ENCODE data around the gene SPPL2B. TPM values are rescaled to one million over a fixed set of nuclear protein-coding genes. Genes with fewer than 3 reads are reported as not detected.
"Not testable (repeated sequence)": the region's sequence is repeated elsewhere in the genome, so short reads cannot be mapped to it uniquely, and the experiment has no call there.

The SPPL2B gene
- polyA plus RNA-seq, 3 donors: 39.4 to 46.2 (median 45.5) TPM

DNA sequence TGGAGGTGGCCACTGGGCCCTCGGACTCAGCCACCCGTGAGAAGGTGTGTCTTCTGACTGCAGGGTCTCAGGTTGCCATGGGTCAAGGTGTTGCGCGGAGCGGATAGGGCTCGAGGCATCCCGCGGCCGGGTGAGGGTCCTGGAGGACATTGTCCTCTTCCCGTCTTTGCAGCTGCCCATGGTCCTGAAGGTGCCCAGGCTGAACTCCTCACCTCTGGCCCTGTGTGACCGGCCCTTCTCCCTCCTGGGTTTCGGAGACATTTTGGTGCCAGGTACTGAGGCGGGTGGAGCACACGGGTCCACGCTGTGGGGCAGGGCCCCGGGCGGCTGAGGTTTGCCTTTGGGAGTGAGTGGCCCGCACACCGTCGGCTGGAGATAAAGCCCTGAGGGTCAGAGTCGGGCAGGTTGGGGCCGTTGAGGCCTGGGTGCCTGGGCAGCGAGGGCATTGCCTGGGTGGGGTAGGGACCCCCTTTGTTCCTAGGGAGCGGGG, 15.9 kb downstream of the SPPL2B start:
- no peak overlapping the region for H3K27ac ChIP-seq (ENCODE audit: low read depth, low read length)
- 94 to 96% (median 95%) methylated on average over 23 to 24 of the region's 24 CpGs for whole genome bisulfite sequencing, 3 donors

DNA sequence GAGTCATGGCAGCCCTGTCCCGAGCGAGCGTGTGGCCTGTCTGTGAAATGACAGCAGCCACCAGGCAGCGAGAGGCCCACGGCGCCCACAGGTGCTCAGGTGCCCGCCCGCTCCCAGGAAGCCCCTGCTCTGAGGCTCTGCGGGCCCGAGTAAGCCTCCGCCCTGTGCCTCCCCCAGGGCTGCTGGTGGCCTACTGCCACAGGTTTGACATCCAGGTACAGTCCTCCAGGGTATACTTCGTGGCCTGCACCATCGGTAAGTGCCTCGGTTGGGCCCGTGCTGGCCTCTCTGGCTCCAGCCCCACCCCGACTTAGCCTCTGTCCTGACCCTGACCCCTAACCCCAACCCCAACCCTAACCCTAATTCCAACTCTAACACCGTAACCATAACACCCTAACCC, 16.6 kb downstream of the SPPL2B start:
- 94 to 96% (median 94%) methylated on average over 15 to 17 of the region's 17 CpGs for WGBS, 3 donors
- H3K27ac ChIP-seq (ENCODE audit: low read depth, low read length): no peak overlapping the region

DNA sequence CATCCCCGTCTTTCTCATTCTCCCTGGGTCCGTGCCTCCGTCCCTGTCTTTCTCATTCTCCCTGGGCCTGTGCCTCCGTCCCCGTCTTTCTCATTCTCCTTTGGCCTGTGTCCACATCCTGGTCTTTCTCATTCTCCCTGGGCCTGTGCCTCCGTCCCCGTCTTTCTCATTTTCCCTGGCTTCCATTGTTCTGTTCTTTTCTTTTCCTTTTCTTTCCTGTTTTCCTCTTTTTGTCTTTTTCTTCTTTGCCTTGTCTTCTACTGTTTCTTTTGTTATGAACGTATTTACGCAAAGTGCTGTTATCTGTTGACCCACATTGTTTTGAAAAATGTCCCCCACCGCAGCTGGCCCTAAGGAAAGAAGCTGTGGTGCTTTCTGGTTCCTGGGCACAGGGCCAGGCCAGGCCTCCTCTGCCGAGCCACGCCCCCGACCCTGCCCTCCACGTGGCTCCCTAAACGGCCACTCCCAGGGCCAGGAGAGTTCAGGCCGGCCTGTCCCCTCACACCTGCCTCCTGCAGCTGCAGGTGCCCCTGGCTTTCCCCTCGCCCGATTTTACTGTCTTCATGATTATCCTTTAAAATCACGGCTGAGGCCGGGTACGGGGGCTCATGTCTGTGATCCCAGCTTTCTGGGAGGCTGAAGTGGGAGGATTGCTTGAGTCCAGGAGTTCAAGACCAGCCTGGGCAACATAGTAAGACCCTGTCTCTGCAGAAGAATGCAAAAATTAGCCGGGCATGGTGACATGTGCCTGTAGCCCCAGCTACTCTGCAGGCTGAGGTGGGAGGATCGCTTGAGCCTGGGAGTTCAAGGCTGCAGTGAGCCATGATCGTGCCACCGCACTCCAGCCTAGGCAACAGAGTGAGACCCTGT, 17.5 kb downstream of the SPPL2B start:
- 58 to 69% (median 65%) methylated on average over 25 of the region's 25 CpGs for WGBS, 3 donors
- no peak overlapping the region for H3K27ac ChIP-seq (ENCODE audit: low read depth, low read length)

DNA sequence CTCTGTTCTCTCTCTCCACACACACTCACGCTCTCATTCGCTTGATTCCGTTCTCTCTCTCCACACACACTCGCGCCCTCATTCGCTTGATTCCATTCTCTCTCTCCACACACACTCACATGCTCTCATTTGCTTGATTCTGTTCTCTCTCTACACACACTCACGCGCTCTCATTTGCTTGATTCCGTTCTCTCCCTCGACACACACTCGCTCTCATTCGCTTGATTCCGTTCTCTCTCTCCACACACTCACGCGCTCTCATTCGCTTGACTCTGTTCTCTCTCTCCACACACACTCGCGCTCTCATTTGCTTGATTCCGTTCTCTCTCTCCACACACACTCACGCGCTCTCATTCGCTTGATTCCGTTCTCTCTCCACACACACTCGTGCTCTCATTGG, 21.3 kb downstream of the SPPL2B start:
- H3K27ac ChIP-seq (ENCODE audit: low read depth, low read length): not testable (repeated sequence)
- WGBS, 3 donors: 93 to 97% (median 95%) methylated on average over 24 of the region's 24 CpGs

DNA sequence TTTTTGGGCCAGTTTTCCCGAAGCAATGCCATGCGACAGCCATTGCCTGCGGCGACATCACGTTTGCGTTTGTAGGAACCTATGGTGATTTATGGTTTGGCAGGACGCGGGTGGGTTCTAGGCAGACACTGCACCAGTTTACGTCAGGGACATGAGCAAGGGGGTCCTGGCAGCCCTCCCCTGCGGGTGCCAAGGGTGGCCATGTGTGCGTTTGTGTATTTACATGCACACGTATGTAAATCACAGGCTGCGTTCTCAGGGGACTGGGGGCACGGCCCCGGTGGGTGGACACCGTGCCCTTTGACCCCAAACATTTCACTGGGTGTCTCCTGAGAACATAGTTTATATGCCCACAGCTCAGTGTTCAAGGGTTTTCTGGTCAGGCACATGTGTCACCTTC, 22.2 kb downstream of the SPPL2B start:
- H3K27ac ChIP-seq (ENCODE audit: low read depth, low read length): no peak overlapping the region
- WGBS, 3 donors: 90 to 92% (median 90%) methylated on average over 16 of the region's 16 CpGs

DNA sequence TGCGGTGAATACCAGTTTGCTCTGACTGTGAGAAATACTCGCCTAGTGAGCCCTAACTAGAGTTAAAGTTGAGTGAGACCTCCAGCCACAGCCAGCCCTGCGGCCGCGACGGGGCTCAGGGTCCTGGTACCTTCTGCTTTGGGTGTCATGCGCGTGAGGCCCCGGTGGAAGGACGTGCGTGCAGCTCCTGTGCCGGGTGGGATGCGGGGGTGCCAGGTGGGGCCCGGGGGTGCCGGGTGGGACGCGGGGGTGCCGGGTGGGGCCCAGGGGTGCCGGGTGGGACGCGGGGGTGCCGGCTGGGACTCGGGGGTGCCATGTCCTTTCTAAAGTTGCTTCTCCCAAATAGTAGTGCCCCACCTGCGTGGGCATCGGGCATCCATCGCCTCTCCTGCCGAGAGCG, 23.1 kb downstream of the SPPL2B start:
- H3K27ac ChIP-seq (ENCODE audit: low read depth, low read length): no peak overlapping the region
- WGBS, 3 donors: 95 to 96% (median 96%) methylated on average over 17 to 28 of the region's 28 CpGs

DNA sequence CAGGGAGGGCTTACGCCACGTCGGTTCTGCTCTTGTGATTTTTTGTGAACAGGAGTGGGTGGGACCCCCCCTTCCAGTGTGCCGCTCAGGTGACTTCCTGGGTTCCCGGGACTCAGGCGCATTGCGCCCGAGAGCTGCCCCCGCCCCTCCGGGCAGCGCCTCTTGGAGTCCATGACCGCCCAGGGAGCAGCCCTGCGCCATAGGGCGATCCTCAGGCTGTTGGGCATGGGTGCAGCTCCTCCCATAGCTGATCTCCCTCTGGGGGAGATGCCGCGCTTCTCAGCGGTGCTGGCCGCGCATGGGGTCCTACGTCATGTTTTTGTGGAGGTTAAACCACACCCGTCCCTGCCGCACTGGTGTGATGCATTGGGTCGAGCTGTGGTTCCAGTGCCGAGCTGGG, 23.6 kb downstream of the SPPL2B start:
- H3K27ac ChIP-seq (ENCODE audit: low read depth, low read length): no peak overlapping the region
- WGBS, 3 donors: 91 to 93% (median 92%) methylated on average over 24 of the region's 24 CpGs

DNA sequence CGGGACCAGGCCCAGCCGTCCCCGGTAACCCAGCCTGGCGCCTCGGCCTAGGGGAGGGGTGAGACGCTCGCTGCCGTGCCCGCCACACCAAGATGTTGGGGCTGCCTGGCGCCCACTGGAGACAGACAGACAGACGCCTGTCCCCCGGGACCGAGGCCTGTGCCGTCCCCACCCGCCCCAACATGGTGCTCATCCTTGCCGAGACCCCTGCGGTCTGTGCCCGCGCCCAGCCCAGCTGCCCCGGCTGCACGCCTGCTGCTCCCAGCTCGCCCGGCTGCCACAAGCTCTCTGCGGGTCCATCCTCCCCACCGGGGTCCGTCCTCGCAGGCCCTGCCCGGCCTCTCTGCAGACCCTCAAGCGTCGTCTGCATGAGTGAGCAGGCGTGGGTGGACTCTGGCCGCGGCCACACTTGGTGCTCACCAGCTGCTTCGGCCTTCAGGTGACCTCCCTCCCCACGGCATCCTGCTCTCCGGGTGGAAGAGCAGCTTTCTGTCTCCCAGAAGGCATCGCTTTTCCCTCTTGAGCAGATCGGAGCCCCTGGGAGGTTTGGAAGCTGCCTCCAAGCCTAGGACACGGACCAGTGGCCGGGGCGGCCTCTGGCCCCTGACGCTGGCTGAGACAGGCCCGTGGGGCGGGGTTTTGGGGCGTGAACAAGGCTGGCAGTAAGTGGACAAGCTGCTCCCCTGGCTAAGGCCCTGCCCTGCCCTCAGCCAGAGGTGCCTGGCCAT, 24.8 kb downstream of the SPPL2B start:
- no peak overlapping the region for H3K27ac ChIP-seq (ENCODE audit: low read depth, low read length)
- 90 to 93% (median 93%) methylated on average over 35 to 45 of the region's 45 CpGs for WGBS, 3 donors

DNA sequence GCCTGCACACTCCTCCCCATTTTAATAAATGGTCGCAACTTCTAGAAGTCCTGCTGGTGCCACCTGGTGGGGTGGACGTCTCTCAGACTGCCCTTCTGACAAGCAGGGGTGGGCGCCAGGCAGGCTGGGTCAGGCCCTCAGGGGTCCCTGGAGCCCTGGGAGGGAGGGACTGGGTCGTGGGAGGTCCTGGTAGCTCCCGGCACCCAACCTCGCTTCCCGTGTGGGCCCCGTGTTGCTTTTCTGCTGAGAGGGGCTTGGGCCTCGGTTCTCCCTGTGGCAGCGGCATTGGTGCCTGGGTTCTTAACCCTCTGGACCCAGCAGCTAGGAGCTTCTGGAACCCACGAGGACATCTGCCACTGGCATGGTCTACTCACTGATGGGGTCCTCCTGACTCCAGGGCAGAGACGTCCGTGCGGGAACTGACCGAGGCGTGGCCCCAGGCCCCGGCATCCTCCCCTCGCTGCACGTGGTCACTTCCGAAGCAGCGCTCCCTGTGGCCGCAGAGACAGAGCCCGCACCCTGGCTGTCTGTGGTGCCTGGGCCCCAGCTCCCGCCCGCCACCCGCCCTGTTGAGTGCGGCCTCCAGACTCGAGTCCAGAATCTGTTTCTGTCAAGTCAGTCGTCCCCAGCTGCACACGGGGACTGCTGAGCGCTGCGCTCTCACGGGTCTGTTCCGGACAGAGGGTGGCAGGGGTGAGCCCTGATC, 25.6 kb downstream of the SPPL2B start:
- WGBS, 3 donors: 90 to 94% (median 92%) methylated on average over 34 of the region's 34 CpGs
- no peak overlapping the region for H3K27ac ChIP-seq (ENCODE audit: low read depth, low read length)

DNA sequence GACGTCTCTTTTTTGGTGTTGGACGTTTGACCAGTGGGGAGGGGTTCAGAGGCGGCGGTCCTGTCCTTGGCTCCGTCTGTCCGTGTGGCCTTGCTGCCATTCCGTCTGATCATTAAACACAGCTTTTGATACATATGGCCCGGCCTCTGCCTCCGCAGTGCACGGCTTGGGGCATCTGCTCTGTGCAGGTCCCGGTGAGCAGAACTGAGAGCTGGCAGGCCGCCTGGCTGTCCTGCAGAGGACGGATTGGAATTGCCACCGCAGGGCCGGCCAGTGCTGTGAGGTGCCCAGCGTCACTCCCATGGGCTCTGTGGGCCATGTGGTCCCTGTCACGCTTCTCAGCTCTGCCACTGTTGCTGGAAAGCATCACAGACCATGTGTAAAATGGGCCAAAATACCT, 26.2 kb downstream of the SPPL2B start:
- 86 to 90% (median 88%) methylated on average over 17 of the region's 17 CpGs for WGBS, 3 donors
- no peak overlapping the region for H3K27ac ChIP-seq (ENCODE audit: low read depth, low read length)

DNA sequence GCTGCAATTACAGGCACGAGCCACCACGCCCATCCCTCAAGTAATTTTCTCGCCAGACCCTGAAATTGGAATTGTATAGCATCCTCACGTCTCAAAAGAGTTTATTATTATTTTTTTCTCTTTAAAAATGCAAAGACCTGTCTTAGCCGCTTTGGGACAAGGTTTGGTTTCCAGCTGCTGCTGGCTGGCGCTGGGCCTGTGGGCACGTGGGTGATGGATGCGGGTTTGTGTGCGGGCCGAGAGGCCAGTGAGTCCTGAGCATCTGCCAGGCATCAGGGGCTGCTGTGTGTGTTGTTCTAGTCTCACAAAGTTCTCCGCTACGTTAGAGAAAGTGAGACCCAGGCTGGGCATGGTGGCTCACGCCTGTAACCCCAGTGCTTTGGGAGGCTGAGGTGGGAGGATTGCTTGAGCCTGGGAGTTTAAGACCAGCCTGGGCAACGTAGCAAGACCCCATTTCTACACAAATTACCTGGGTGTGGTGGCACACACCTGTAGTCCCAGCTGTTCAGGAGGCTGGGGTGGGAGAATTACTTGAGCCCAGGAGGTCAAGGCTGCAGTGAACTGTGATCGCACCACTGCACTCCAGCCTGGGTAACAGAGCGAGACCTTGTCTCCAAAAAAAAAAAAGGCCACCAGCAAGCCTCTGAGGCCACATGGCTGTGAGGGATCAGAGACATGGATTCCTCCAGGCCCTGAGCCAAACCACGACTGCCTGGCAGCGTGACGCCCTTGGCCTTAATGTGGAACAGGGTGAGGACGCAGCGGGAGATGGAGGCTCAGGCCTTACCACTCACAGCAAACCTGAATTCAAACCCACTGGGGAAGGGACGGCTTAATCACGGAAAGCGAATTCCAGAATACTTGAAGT, 26.9 kb downstream of the SPPL2B start:
- 86 to 90% (median 87%) methylated on average over 23 to 24 of the region's 24 CpGs for WGBS, 3 donors
- H3K27ac ChIP-seq (ENCODE audit: low read depth, low read length): no peak overlapping the region

DNA sequence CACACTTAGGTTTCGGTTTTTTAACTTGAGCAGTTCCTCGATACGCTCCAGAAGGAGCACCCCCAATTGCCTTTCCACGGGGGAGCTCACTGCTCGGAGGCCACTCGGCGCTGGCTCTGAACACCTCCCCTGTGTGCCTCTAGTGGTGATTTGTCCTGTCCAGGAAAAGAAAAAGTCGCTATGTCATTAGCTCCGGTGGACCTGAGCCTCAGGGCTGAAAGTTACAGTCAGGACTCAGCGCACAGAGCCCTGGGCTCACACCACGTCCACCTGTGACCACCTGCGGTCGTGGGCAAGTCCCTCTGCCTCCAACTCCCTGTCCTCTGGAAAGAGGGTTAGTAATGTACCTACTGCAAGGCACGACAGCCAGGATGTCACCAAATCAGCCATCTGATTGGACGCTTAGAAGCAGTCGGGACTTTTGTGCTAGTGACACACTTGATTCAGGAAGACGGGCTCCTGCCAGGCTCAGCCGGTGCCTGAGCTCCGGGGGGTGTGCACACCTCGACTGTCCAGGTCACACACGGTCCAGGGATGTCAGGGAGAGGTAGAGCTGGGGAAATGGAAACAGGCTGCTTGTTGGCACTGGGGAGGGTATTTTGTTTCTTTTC, 27.7 kb downstream of the SPPL2B start:
- no peak overlapping the region for H3K27ac ChIP-seq (ENCODE audit: low read depth, low read length)
- WGBS, 3 donors: 81 to 82% (median 82%) methylated on average over 21 of the region's 21 CpGs

DNA sequence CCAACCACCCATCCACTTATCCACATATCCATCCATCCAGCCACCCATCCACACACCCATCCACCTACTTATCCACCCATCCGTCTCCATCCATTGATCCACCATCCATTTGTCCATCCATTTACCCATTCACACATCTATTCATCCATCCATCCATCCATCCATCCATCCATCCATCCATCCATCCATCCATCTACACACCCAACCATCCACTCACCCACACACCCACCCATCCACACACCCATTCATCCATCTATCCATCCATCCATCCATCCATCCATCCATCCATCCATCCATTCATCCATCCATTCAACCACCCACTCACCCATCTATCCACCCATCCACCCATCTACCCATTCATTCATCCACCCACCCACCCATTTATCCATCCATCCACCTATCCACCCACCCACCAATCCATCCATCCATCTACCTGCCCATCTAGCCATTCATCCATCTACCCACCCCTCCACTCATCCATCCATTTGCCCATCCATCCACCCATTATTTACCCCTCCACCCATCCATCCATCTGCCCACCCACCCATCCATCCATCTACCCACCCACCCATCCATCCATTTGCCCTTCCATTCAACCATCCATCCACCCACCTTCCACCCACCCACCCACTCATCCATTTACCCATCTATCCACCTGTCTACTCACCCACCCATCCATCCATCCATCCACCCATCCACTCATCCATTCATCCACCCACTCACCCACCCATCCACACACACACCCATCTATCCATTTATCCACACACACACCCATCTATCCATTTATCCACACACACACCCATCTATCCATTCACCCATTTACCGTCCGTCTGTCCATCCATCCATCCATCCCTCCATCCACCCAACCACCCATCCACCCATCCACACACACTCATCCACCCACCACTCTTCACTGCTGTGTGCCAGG, 29.1 kb downstream of the SPPL2B start:
- 96 to 100% (median 98%) methylated on average over 3 of the region's 3 CpGs for WGBS, 3 donors
- H3K27ac ChIP-seq (ENCODE audit: low read depth, low read length): no peak overlapping the region

DNA sequence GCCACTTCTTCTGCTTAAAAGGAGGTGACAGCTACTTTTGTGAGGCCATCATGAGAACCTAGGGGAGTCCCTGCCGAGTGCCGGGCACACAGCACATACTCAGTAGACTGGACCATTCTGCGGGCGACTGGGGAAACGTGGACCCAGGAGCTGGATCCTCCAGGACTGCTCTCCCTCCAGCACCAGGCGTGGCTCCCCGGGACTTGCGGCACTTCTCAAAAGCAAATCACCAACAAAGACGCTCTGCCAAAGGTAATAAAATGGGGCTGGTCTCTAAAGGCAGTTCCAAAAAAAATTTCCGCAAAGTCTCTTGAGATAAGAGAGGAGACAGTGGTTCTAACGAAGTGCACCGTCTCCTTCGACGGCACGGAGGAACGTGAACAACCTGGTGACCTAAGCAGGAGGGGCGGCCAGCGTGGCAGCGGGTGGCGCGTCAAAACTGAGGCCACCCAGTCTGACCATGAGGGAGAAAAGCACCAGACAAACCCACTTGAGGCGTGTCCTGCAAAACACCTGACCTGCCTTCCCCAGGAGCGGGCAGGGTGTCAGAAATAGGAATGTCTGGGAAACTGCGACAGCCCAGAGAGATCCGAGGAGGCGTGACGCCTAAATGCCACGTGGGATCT, 30.2 kb downstream of the SPPL2B start:
- 72 to 81% (median 76%) methylated on average over 28 of the region's 28 CpGs for WGBS, 3 donors
- H3K27ac ChIP-seq (ENCODE audit: low read depth, low read length): no peak overlapping the region

DNA sequence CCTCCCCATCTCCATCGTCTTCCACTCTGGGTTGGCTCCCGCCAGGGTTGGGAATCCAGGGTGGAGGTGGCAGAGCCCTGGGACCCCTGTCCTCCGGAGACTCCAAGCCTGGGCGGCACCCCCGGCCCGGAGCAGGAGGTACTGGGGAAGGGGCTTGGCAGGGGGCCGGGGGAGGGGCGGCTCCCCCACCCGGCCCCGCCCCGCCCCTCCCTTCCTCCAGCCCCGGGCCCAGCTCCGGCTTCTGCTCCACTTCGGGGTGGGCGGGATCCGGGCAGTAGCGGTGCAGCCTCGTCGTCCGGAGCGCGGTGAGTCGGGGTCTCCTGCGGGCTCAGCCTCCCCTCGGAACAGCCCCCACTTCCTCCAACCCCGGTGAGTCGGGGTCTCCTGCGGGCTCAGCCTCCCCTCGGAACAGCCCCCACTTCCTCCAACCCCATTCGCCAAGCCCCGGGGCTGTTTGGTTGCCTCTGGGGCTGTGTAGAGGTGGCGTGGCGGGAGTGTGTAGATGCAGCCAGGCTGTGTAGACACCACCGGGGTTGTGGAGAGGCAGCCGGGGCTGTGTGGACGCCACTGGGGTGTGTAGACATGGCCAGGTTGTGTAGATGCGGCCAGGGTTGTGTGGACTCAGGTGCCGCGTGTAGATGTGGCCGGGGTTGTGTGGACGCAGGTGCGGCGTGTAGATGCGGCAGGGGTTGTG, 31.7 kb downstream of the SPPL2B start, which contains the start of gene TMPRSS9:
TMPRSS9 (plus strand) TSS at position 274 of the 694 bp plus-strand sequence. CDS start 29,521 bp downstream, outside the sequence.
- 19 to 24% (median 19%) methylated on average over 27 to 42 of the region's 44 CpGs for WGBS, 3 donors

DNA sequence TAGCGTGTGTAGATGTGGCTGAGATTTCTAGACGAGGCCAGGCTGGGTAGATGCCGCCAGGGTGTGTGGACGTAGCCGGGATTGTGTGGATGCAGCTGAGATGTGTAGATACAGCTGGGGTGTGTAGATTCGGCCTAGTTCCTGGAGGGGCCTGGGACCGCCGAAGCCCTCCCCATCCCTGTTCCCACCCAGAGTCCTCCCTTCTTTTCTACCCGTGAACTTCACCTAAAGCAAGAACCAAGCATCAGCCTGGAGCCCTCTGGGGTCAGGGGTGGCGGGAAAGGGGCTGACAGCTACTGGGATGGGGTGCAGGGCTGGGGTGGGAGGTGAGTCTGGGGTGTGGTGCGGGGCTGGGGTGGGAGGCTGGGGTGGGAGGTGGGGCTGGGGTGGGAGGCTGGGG, 32.3 kb downstream of the SPPL2B start:
- 47 to 63% (median 47%) methylated on average over 9 to 11 of the region's 11 CpGs for WGBS, 3 donors

More for the DNA sequence above, 31.7 kb downstream of the SPPL2B start, which contains the start of gene TMPRSS9:
- H3K27ac ChIP-seq (ENCODE audit: low read depth, low read length): no peak within 1 kb of the TSS

More for the DNA sequence above, 32.3 kb downstream of the SPPL2B start:
- no peak overlapping the region for H3K27ac ChIP-seq (ENCODE audit: low read depth, low read length)

Measured in adipose tissue (tissue), 3 donors.